HS-5 (cell line): Measurements from ENCODE around the gene GLB1L2.

Experiments
- DNase-seq: peaks from one replicate; pipeline ENCODE4 v3.0.0-alpha.2; 2012; ENCODE audit warnings: low read depth

GLB1L2 gene

GRCh38 chr11:134369656-134370525, 38.1 kb downstream of the GLB1L2 start:
- DNase-seq: no peak

- DNase-seq: no peak
Measured at GRCh38 chr11:134370526-134371435, 39.0 kb downstream of the GLB1L2 start.

GRCh38 chr11:134371436-134372185, 39.8 kb downstream of the GLB1L2 start:
- DNase-seq: no peak

DNA sequence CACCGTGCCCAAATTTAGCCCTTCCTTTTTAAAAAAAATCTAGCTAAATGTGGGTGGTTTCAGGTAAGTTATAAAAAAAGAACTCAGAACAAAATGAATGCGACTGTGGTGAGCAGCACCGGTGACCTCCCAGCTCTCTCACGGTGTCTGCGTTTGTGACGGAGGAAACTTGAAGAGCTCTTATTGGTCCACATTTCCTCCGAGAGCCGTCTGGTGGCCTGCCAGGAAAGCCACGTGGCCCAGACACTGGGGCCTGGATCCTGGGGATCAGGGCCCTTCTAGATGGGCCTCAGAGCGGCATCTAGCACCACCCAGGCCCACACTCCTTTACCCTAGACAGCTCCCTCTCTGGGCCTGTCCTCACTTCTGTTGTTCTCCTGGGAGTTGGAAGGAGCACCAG, 40.7 kb downstream of the GLB1L2 start:
- DNase-seq: no peak

DNA sequence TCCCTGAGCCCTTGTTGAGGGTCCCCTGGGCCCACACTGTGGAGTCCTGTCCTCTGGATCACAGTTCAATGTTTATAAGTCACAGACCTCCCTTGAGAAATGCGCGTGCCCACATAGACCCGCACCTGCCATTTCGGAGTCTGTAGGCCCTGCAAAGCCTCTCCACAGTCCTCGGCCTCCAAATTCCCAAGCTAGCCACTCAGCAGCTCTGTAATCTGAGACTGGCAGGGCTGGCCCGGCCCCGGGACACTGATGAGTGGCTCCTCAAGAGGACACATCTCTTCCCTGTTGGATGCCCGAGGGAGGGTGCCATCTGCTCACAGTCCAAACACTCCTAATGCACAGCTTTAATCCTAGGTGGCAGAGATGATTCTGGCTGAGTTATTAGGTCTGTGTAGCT, 41.2 kb downstream of the GLB1L2 start:
- DNase-seq: no peak

- DNase-seq: no peak
Measured at GRCh38 chr11:134373591-134374052, 41.8 kb downstream of the GLB1L2 start.

GRCh38 chr11:134374171-134374570, 42.4 kb downstream of the GLB1L2 start:
- no peak for DNase-seq

- DNase-seq: no peak
Measured at GRCh38 chr11:134374891-134375550, 43.2 kb downstream of the GLB1L2 start.

DNA sequence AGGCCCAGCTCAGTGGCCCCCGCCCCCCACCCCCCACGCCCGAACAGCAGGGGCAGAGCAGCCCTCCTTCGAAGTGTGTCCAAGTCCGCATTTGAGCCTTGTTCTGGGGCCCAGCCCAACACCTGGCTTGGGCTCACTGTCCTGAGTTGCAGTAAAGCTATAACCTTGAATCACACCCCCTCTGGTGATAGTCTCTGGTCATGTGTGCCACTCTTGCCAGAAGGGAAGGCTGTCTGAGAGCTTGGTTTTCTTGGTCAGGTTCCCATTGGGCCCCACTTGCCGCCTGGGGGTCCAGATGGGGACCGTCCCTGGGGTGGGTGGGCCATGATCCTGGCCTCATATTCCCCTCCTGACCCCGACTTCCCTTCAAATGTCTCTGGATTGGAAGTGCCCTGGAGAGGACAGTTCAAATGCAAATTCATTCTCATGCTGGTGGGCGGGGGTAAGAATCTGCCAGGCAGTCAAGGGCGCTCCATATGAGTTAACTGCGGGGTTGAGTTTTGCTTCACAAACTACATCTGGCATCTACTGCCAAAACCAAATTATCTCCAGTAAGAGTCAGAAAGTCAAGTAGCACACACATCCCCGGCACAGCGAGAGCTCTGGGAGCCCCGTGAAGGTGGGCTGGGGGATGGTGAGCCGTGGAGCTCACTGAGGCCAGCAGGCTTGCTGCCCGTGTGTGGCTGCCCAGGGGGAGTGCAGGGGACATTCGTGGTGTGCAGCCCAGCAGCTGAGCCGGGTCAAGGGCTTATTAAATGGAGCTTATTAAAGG, 44.5 kb downstream of the GLB1L2 start:
- no peak for DNase-seq

GRCh38 chr11:134377876-134378275, 46.1 kb downstream of the GLB1L2 start:
- no peak for DNase-seq

DNA sequence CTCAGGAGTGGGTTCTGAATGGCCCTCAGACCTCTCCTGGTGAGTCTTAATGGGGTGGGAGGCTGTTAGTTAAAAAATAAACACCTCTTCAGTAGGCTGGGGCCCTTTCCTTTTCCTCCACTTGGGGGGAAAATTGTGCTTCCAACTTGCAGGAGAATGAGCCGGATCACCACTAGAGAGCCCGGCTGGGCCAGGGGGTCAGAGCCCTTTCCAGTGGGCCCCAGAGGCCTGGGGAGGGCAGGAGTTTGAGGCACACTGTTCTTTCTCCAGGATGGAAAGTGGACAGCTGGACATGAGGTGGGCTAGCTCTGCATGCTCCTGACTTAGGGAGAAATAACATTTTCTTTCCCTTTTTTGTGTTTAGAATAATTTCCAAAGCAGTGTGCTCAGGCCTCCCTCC, 47.5 kb downstream of the GLB1L2 start:
- DNase-seq: no peak

DNA sequence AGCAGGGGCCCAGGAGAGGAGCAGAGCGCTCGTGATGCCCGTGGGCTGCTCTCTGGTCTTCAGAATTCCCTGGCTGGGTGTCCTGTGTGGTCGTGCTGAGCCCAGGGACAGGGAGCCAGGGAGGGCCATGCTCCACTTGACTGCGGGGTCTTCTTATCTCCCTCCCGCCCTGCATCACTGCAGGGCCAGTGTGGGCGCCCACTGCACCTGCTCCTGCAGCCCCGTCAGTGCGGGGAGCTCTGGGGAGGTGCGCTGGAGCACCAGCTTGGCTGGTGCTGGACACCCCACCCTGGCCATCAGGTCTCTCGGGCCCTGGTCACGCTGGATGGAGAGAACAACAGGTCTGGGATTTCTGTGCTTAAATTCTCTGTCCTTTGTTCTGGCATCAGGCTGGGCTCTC, 48.4 kb downstream of the GLB1L2 start:
- no peak for DNase-seq

GRCh38 chr11:134380785-134381184, 49.0 kb downstream of the GLB1L2 start:
- DNase-seq: no peak

- DNase-seq: no peak
Measured at GRCh38 chr11:134382257-134382656, 50.5 kb downstream of the GLB1L2 start.

DNA sequence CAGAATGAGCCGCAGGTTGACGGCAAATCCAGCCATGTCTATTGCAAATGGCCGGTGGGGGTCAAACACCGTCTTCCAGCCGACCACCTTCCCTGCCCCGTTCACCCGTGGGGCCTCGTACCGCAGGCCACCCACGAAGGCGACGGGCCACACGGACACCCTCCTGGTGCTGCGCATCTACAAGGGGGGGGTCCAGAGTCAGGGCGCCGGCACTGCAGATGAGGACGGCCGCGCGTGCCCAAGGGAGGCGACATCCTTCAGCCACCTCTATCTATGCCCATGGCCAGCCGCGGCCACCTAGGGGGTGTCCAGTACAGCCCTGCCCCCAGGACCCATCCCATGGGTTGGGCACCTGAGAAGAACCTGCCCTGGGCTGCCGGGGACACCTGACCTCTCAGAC, 51.0 kb downstream of the GLB1L2 start:
- no peak for DNase-seq

DNA sequence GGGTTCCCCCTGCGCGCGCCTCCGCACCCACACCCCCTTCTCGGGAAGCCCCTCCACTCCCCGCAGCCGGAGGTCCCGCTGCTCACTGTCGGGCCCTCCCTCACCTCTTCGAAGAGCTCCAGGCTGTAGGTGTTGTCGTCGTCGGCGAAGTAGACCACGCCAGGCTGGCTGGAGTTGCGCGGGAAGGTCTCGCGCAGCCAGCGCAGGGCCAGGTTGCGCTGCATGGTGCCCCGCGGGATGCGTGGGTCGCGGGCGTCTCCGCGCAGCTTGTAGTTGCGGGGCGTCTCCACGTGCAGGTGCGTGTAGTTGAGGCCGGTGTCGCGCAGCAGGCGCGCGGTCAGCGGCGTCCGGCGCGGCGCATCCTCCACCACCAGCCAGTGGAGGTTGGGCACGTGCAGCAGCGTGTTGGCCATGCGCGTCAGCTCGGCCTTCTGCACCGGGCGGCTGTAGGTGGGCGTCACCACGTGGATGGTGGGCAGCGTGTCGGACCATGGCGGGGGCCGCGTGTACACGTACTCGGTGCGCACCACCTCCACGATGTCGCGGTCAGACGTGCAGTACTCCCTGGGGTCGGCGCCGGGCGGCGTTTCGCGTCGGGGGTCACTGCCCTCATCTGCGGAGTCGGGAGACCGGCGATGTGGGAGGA, 51.9 kb downstream of the GLB1L2 start:
- DNase-seq: no peak

DNA sequence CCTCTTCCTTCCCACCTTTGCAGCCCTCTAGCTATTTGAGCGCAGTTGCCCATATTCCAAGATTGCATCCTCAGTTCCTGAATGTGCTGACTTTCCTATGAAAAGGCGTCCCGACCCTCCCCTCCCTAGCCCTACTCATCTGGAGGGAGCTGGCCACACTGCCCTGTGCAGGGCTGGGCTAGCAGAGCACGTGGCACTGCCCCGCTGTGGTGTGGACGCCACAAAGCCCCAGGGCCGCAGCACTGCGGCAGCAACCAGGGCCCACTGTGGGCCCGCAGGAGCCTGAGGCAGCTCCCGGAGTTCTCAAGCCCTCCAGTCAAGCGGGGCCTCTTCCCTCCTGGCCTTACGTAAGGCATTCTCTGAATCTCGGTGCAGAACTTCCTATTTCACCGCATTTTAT, 52.6 kb downstream of the GLB1L2 start:
- no peak for DNase-seq

GRCh38 chr11:134385171-134385570, 53.4 kb downstream of the GLB1L2 start:
- no peak for DNase-seq

- no peak for DNase-seq
Measured at GRCh38 chr11:134385774-134386565, 54.2 kb downstream of the GLB1L2 start.

DNA sequence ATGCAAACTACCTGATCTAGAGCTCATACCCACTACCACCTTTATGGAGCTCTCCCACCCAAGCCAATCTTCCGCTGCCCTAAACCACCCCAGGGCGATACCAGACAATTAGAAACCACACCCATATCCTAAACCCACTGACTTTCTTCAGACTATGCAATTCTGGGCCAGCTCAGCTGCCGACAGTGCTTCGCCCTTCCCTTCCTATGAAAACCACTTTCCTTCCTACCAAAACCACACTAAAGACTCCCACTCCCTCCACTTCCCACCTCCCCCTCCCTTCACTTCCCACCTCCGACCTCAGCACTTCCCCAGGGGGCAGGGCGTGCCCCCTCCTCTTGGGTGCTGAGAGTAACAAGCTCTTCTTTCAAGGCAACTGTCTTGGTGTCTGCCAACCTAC, 55.2 kb downstream of the GLB1L2 start:
- DNase-seq: no peak
